ENCODE data around the gene AHCYL1.
"Not testable (repeated sequence)": the region's sequence is repeated elsewhere in the genome, so short reads cannot be mapped to it uniquely, and the experiment has no call there.

Gene AHCYL1

DNA sequence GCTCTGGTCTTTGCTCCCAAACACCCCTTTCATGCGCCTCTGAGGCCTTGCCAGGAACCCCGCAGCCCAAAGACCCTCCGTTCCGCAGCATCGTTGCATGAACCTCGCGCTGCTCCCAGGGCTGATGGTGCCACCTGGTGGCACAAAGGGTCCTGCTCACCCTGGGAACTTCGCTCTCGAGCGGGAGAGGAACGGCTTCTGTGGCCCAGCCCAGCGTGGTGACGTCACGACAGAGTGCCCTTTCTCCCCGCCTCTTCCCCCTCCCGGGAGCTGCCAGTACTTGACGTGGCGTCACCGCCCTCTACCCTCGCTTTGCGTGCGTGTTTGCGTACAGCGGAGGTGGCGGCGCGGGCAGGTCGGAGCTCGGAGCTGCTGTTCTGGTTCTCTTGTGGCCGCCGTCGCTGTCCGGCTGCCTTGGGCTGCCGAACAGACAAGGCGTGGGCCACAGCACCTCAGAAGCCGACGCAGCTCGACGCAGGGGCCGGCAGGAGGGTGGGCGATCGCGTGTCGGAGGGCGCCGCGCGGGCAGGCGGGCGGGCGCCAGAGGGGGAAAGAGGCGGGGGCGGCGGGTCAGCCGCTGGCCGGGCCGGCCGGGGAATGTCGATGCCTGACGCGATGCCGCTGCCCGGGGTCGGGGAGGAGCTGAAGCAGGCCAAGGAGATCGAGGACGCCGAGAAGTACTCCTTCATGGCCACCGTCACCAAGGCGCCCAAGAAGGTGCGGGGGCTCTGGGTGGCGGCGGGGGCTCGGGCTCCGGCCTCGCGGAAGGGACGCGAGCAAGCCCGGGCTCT is at the start of gene AHCYL1:
Gene AHCYL1, plus strand, starts transcription at position 310 of the 791 bp plus-strand sequence. Its CDS starts 288 bp downstream, at position 598.
- peak; percentile 99 for DNase-seq

DNA sequence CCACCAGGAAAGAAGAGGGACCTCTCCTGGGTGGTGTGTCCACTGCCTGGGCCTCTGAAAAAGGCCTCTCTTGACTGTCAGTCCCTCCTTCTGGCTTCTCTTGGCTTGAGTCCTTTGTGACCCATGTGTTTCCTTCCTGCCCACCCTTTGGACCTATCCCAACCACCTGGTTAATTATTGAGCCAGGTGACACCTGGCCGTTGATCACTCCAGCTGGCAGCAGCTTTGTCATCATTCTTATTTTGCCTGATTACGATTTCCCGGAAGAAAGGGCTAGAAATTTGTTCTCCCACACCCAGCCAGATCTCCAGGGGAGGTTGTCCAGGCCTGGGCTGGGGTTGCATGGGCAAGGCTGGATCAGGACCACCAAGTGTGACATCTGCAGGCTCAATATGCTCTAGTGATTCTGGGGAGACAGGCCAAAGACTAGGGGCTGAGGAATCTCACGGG is 49.1 kb upstream of the AHCYL1 start:
- DNase-seq, result no peak

DNA sequence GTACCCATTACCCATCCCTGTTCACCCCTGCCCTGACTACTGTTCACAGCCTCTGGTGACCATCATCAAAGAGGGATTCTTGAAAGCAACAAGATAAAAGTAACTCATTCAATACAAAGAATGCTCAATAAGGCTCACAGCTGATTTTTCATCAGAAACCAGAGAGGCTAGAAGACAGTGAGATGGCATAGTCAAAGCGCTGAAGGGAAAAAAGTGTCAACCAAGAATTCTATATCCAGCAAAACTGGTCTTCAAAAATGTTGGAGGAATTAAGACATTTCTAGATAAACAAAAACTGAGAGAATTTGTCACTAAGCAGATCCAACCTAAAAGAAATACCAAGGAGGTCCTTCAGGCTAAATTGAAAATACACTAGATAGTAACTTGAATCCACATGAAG is 46.8 kb upstream of the AHCYL1 start:
- DNase-seq, result no peak

DNA sequence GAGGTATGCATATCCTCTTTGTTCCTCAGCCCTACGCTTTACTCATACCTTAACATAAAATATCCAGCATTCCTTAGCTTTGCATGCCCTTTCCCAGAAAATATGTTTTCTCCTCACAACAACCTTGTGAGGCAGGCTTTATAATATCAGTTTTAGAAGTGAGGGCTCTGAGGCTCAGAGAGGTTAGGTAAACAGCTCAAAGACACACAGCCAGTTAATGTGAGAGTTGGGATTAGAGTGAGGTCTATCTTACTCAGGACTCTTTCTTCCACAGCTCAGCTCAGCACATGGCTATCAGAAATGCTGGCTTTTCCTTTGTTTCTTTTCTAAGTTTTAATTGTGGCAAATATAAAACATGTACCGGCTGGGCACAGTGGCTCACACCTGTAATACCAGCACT is 46.0 kb upstream of the AHCYL1 start:
- no peak for DNase-seq

DNA sequence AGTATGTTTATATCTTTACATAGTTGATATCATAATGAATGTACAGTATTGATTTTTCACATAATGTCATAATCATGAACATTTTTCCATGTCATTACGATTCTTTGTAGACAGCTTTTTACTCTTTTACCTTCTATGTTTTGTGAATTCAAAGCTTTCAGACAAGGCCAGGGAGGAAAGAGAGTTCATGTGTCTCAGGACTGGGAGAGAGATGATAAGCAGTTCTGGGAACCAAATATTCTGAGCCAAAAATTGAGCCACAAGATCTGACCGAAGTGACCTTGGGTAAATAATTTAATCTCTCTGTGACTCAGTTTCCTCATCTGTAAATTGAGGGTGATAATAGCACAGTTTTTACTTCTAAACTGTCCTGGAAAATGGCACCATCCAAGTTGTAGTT is 42.1 kb upstream of the AHCYL1 start:
- DNase-seq, result no peak

DNA sequence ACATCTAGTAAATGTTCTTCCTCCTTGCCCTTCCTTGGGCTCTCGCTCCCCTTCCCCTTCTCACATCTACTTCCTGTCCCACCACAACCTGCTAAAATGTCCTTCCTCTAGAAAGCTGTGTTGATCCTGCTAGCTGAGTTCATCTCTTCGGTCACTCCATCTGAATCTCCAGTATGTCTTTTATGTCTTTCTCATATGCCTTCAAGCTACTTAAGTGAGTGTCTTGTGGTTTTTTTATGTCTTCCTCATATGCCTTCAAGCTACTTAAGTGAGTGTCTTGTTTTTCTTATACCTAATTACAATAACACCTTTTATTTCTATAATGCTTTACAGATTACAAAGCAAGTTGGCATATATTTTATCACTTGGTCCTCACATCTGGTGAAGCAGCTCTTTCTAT is 40.0 kb upstream of the AHCYL1 start:
- DNase-seq, result no peak

DNA sequence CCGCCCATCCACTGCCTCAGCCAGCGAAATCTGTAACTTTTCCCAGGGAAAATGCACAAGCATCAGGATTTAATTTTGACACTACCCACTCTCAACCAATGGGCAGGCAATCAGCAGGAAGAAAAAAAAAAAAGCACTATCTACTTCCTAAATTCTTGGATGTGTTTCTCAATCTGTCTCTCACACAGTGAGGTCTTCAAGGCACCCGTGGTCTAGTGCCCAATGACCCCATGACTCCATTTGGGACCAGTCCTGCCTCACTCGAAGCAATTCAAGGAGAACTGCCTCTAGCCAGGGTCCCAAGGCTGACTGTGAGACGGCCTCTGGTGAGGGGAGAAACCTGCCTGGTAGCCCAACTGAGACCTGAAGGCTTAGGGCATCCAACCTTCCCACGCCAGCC is 38.1 kb upstream of the AHCYL1 start:
- no peak for DNase-seq

DNA sequence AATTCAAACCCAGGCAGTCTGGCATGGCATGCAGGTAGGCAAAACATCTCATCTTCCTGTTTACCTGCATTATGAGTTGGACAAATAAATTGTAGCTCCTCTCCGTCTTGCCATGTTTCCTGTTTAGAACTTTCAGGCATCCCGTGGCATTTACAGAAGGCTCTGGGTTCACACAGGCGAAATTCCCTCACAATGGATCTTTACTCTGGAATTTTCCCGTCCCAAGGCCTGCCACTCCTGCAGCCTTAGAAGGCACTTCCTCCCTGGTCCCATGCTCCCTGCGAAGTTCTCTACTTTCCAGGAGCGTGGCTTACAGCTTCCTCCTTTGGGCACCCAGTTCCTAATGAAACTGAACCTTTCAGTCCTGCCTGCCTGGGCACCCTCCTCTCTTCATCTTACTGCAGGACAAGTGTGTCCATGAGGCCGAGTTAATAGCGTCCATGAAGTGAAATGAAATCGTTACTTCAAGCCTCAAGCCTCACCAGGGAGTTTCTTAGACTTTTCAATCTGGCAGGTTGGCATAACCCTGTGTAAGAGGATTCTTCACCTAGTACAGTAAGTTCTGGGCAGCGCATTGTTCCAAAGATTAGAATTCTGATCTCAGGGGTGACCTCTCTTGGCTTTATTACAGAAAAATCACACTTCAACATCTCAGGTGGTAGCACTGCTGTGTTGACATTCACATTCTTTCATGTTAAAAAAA is 36.8 kb upstream of the AHCYL1 start:
- no peak for DNase-seq

DNA sequence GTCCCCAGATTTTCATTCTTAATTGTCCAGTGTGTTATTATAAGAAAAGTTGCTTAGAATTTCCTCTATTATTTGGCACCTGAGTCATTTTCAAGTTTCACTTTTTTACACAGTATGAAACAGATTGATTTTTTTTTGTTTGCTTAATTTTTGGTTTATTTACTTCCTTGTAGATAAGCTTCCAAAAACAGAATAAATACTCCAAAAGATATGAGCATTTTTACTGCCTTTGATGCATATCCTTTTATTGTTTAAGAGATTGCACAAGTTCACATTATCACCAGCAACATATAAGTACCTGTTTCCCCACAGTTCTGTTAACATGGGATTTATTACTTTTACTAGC is 36.3 kb upstream of the AHCYL1 start:
- DNase-seq, result no peak

DNA sequence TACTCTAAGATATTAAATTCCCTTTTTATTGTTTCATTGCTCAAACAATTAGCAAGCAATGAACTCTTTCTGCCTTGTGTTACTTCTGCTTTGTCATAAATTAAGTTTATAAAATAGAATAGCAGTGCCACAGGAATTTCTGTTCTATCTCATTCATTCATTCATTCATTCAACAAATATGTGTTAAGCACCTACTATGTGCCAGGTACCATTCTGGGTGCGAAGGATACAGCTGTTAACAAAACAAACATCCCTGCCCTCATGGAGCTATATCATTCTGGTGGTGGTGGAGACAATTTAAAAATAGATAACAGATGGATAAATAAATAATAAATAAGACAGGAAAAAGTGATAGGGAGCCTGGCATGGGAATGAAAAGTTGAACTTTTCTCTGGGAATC is 34.5 kb upstream of the AHCYL1 start:
- no peak for DNase-seq

DNA sequence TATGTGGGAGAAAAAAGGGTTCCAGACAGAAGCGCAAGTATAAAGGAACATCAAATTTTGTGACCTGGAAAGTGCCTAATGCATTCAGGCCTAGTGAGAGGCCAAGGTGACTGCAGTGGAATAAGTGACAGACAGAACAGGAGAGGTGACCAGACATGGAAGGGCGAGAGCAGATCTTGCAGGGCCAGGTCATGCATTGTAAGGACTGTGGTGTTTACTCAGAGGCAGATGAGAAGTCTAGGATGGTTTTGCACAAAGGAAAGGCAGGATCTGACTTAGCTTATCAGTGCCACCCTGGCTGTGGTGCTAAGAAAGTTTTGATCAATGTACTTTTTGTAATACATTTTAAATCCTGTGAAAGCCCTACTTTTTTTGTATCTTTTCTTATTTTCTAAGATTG is 34.1 kb upstream of the AHCYL1 start:
- DNase-seq, result no peak

DNA sequence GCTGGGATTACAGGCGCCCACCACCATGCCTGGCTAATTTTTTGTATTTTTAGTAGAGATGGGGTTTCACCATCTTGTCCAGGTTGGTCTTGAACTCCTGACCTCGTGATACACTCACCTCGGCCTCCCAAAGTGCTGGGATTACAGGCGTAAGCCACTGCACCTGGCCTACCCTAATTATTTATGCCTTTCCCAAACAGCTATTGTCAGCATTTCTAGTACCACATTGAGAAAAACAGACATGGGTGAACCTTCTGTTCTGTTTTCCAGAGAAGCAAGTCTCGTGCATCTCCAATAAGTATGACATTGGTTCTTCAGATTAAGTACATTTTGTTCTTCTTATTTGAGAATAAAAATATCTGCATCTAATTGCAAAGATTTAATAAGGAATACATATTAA is 33.1 kb upstream of the AHCYL1 start:
- not testable (repeated sequence) for DNase-seq

DNA sequence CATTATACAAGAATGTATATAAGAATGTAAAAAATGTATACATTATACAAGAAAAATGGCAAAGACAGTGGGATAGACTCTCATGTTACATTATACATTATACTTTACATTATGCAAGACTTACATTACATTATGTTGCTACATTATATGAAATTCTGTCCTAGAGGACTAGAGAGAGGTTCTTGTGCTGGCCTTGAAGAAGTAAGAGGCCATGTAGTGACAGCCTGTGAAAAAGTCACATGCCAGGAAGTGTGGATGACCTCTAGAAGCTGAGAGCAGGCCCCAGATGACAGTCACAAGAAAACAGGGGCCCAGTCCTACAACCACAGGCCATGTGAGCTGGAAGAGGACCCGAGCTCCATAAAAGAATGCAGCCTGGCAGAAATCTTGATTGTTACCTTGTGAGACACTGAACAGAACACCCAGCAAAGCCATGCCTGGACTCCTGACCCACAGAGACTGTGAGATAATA is 30.5 kb upstream of the AHCYL1 start:
- no peak for DNase-seq

DNA sequence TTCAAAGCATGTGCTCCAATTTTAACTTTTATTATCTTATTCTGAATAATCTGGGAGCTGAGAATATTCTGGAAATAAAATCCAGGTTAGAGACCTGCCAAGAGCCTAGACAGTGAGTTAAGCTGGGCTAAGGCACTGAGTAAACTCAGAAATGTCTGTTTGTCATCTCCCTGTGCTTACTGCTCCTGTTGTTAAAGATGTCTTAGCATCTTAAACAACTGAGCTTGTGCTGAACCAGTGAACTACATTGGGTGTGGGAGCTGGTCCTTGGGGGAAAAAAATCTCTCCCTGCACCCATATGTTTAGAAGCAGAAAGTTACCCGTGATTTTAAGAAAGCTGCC is 25.0 kb upstream of the AHCYL1 start:
- no peak for DNase-seq

DNA sequence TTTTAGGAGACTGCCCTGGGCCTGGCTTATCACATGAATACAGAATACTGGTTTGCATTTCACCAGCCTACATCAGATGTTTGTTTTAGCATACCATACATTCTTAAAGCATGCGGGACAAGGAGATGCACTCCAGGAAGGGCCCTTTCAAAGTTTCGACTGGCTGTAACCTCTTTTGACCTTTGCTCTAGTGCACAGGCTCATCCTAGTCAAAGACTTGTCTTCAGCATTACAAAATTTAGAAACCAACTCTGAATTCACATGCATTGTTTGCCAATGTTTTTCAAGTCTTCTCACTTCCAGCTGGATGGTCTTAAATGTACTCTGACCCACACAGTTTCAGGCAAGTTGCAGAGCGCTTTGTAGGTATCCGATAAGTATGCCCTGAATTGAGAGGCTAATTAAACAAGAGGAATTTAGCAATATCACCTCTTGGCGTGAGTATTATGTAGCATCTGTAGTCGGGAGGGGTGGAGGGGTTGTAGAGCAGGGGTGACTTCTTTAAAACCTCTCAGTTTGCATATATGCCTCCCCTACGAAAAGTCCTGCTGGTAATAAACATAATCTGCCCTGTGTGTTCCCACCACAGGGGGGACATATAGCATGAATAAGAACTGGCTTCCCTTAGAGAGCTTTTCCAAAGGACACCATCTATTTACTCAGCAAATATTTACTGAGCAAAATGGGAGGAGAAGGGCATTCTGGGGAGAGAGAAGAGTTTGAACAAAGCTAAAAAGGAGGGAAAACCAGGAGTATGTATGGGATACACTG is 24.4 kb upstream of the AHCYL1 start:
- DNase-seq, result no peak

DNA sequence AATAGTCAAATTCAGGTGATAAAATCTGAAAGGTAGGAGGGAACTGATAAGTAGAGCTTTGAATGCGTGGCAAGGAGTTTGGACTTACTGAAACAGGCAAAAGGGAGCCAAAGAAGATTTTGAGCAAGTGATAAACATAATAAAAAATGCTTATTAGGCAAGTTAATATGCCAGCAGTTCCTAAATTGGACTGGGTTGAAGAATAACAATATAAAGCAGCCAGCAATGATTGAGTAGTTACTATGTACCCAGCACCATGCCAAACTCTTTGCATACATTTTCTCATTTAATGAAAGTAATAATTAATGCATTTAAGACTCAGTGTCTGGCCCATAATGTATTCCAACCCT is 23.8 kb upstream of the AHCYL1 start:
- no peak for DNase-seq

DNA sequence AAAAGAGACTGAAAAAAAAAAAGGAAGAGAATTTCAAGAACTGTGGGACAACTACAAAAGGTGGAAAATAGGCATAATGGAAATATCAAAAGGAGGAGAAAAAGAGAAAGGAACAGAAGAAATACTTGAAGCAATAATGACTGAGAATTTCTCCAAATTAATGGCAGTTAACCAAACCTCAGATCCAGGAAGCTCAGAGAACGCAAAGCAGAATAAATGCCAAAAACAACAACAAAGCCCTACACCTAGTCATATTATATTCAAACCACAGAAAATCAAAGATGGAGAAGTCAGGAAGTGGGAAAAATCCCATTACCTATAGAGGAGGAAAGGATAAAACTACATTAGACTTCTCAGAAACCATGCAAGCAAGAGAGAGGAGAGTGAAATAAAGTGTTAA is 20.7 kb upstream of the AHCYL1 start:
- no peak for DNase-seq

DNA sequence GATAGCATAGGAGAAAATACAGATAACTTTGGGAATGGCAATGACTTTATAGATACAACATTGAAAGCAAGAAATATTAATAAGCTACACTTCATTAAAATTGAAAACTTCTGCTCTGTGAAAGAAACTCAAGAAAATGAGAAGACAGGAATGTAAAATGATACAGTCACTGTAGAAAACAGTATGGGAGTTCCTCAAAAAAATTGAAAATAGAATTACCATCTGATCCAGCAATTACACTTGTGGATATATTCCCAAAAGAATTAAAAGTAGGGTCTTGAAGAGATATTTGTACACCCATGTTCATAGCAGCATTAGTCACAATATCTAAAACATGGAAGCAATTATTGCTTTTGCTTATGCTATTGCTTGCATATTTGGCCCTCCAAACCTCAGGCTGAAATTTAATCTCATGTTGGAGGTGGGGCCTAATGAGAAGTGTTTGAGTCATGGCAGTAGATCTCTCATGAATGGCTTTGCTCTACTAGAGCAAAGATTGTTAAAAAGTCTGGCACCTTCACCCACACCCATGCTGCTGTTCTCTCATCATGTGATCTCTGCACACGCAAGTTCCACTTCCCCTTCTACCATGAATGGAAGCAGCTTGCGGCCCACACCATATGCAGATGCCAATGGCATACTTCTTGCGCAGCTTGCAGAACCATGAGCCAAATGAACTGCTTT is 15.3 kb upstream of the AHCYL1 start:
- no peak for DNase-seq

DNA sequence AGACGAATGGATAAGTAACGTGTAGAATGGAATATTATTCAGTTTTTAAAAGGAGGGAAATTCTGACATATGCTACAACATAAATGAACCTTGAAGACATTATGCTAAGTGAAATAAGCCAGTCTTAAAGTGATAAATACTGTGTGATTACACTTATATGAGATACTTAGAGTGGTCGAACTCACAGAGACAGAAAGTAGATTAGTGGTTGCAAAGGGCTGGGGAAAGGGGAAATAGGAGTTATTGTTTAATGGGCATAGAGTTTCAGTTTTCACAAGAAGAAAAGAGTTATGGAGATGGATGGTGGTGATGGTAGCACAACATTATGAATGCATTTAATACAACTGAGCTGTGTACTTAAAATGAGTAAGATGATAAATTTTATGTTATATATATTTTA is 14.7 kb upstream of the AHCYL1 start:
- DNase-seq, result no peak

DNA sequence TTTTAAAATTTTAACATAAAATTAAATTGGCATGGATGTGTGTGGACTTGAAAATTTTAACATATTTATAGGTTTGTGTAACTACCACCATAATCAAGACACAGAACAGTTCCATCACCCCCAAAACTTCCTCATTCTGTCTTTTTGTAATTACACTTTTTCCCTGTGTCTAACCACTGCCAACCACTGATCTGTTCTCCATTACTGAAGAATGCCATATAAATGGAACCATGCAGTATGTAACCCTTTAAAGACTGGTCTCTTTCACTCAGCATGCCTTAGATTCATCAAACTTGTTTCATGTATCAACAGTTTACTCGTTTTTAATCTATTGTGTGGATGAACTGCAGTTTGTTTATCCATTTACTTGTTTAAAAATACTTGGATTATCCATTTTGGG is 13.0 kb upstream of the AHCYL1 start:
- no peak for DNase-seq

DNA sequence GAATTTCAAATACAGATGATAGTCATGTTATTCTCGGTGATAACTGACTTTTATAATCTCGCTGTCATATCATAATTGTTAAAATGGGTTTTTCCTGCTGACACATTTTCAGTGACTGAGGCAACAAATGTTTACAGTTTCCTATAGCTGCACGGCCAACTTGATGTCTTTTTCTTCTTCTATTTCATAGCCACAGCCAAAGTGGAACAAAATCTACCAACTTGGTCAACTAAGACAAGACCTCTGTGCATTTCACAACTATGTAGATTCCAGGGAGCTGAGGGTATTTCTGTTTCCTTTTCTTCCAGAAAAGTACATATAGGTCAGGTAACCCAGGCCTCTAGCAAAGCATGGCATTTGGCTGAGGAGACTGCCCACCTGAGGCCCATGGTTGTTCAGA is 10.4 kb upstream of the AHCYL1 start:
- no peak for DNase-seq

DNA sequence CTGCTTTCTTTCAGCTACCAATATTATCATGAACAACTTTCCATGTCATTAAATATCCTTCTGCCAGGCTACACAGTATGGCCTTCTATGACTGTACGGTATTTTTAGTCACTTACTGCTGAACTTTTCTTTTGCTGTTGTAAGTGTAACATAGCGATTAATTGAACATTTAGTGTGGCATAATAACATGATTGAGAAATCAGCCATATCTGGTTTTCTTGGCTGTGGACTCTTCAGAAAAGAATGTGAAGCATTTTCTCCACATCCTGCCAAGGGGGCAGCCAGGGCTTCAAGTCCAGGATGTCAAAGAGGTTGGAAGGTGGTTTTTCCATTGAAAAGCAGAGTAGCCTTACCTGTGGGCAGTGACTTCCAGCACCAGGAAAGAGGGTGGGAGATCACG is 8.8 kb upstream of the AHCYL1 start:
- no peak for DNase-seq

DNA sequence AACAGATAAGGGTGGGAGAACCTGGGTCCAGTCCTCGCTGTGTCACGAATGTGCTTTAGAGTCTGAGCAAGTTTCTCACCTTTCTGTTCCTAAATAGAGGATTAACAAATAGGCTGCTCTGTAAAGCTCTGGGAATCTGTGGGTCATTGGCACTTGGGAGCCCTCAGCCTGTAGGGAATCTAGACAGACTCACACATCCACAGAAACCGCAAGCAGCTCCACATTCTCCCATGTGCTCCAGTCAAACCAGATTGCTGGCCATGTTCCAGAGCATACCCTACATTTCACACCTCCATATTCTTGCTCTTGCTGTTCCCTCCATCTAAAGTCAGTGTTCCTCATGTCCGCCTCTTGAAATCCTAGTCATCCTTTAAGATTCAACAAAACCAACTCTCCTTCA is 7.8 kb upstream of the AHCYL1 start:
- DNase-seq, result no peak
